HepG2 (cell line): Measurements from ENCODE around the gene NAPEPLD. TPM values are rescaled to one million over a fixed set of nuclear protein-coding genes. Genes with fewer than 3 reads are reported as not detected.
A peak's percentile ranks its signal among the peaks of the same experiment; 100 is the strongest.

Source experiments
- ARID2 ChIP-seq: sonication (generic); formaldehyde crosslinking; IDR thresholded peaks from 2 replicates; pipeline ENCODE4 v1.8.1; 2022; ENCODE audit warnings: mild to moderate bottlenecking, missing genetic modification reagents, borderline replicate concordance
- IRF9 ChIP-seq: sonication (generic); formaldehyde crosslinking; IDR thresholded peaks from 2 replicates; pipeline ENCODE4 v1.8.0; 2022; ENCODE audit warnings: missing genetic modification reagents, mild to moderate bottlenecking, borderline replicate concordance
- RFXAP ChIP-seq: sonication (generic); formaldehyde crosslinking; IDR thresholded peaks from 2 replicates; pipeline ENCODE4 v1.4.0; 2020; ENCODE audit warnings: missing genetic modification reagents, borderline replicate concordance
- THAP9 ChIP-seq: sonication (generic); formaldehyde crosslinking; IDR thresholded peaks from 2 replicates; pipeline ENCODE4; 2020; ENCODE audit warnings: missing genetic modification reagents, mild to moderate bottlenecking, borderline replicate concordance
- UBTF ChIP-seq: sonication (generic); formaldehyde crosslinking; IDR thresholded peaks from 2 replicates; pipeline ENCODE4 v1.4.0; 2020; ENCODE audit warnings: mild to moderate bottlenecking, missing genetic modification reagents
- ZNF329 ChIP-seq: sonication (generic); formaldehyde crosslinking; IDR thresholded peaks from 2 replicates; pipeline ENCODE4 v1.9.0; 2021; ENCODE audit warnings: low read depth, mild to moderate bottlenecking, missing genetic modification reagents
- ZNF431 ChIP-seq: sonication (generic); formaldehyde crosslinking; IDR thresholded peaks from 2 replicates; pipeline ENCODE4 v1.9.0; 2022; ENCODE audit warnings: missing genetic modification reagents, low read depth, mild to moderate bottlenecking, borderline replicate concordance
- ZNF432 ChIP-seq: sonication (generic); formaldehyde crosslinking; IDR thresholded peaks from 2 replicates; pipeline ENCODE4 v1.5.0; 2020; ENCODE audit warnings: missing genetic modification reagents, mild to moderate bottlenecking, borderline replicate concordance
- ZNF503 ChIP-seq: sonication (generic); formaldehyde crosslinking; IDR thresholded peaks from 2 replicates; pipeline ENCODE4 v1.4.0; 2020; ENCODE audit warnings: missing genetic modification reagents
- ZNF552 ChIP-seq: sonication (generic); formaldehyde crosslinking; IDR thresholded peaks from 2 replicates; pipeline ENCODE4 v1.9.0; 2022; ENCODE audit warnings: missing genetic modification reagents, mild to moderate bottlenecking, borderline replicate concordance
- ZNF891 ChIP-seq: sonication (generic); formaldehyde crosslinking; IDR thresholded peaks from 2 replicates; pipeline ENCODE4 v1.5.0; 2020; ENCODE audit warnings: mild to moderate bottlenecking, missing genetic modification reagents
- ZSCAN20 ChIP-seq: sonication (generic); formaldehyde crosslinking; IDR thresholded peaks from 2 replicates; pipeline ENCODE4 v1.4.0; 2020; ENCODE audit warnings: missing genetic modification reagents, mild to moderate bottlenecking, borderline replicate concordance
- polyA plus RNA-seq, 8 experiments: library from polyadenylated mRNA; depleted of rRNA in 3 of 8; stranded (reverse) in 7 of 8; unstranded in 1 of 8; fragments of >200 nt; fragmentation: Illumina TruSeq in 4 of 8; extraction: Trizol in 4 of 8; gene quantifications; 2 replicates each; pipeline versions ENCODE4 v1.2.1 to v1.2.3, GENCODE V29; 2011 to 2016; ENCODE audit warnings: low read depth in 4 of 8, missing spikeins in 1 of 8, mixed read lengths in 1 of 8; ENCODE audit not compliant: insufficient read depth in 1 of 8
- total RNA-seq, 5 experiments: library from RNA; depleted of rRNA; stranded (reverse); fragments of >200 nt; fragmentation: Illumina TruSeq; extraction: Trizol; gene quantifications; 2 replicates each; pipeline ENCODE4 v1.2.3, GENCODE V29; 2016; ENCODE audit warnings: low read depth in 1 of 5

Gene NAPEPLD
- total and polyA plus RNA-seq, 2 of the 13 experiments (the other 11 are each of a cell fraction or from before 2014, with no cell fraction given): 3.4 to 5.6 TPM

- TF ChIP-seq ZNF431 (CRISPR knock-in tag): 0 out of 2 replicates have a peak, but pooled peaks have one; percentile 48
- TF ChIP-seq ARID2 (CRISPR knock-in tag): no peak
- peak; percentile 54 for TF ChIP-seq ZNF503 (CRISPR knock-in tag)
- TF ChIP-seq ZNF552: 0 out of 2 replicates have a peak, but pooled peaks have one; percentile 33
- TF ChIP-seq RFXAP: no peak
- TF ChIP-seq ZNF891: peak; percentile 90
- peak; percentile 77 for TF ChIP-seq UBTF (CRISPR knock-in tag)
- peak; percentile 89; the same call in 1 of the 2 replicates for TF ChIP-seq ZSCAN20 (CRISPR knock-in tag)
- 0 out of 2 replicates have a peak, but pooled peaks have one; percentile 21 for TF ChIP-seq ZNF329 (CRISPR knock-in tag)
- TF ChIP-seq IRF9 (CRISPR knock-in tag): peak; percentile 65; the same call in 1 of the 2 replicates
- TF ChIP-seq ZNF432 (CRISPR knock-in tag): no peak
- TF ChIP-seq THAP9 (CRISPR knock-in tag): peak; percentile 96
These were observed at the start of gene NAPEPLD (continued) for GRCh38 chr7:103148994-103149807.
